Neural cell (in vitro differentiated cells): ENCODE data around the gene CDC6. TPM values are rescaled to one million over a fixed set of nuclear protein-coding genes. Genes with fewer than 3 reads are reported as not detected.
A peak's percentile ranks its signal among the peaks of the same experiment; 100 is the strongest.

Experiments used
- H2AFZ ChIP-seq: fragments of 200-600, 300-800 bp; sonication (generic), shearing (Covaris generic); 2 replicates; pipeline ENCODE4 v1.6.0; 2014; ENCODE audit warnings: low read depth, mild to moderate bottlenecking, antibody characterized with exemption, low read length, moderate library complexity
- H3F3A ChIP-seq: fragments of 200-600 bp; shearing (Covaris generic); 2 replicates; pipeline ENCODE4 v1.6.1; 2016; ENCODE audit warnings: mild to moderate bottlenecking, moderate library complexity, mixed read lengths, antibody characterized with exemption, low read length; ENCODE audit not compliant: insufficient read depth, poor library complexity, severe bottlenecking
- H3K27ac ChIP-seq: fragments of 200-600, 300-800 bp; sonication (generic), shearing (Covaris generic); 2 replicates; pipeline ENCODE4 v1.5.1; 2014; ENCODE audit warnings: mild to moderate bottlenecking, low read length, moderate library complexity
- H3K27me3 ChIP-seq: fragments of 300-800, 200-600 bp; sonication (generic), shearing (Covaris generic); 2 replicates; pipeline ENCODE4 v1.6.0; 2014; ENCODE audit warnings: mild to moderate bottlenecking, low read depth, low read length, moderate library complexity; ENCODE audit not compliant: insufficient read depth
- H3K36me3 ChIP-seq: fragments of 300-800, 200-600 bp; sonication (generic), shearing (Covaris generic); 2 replicates; pipeline ENCODE4 v1.5.1; 2014; ENCODE audit warnings: mild to moderate bottlenecking, antibody characterized with exemption, low read length, moderate library complexity; ENCODE audit not compliant: insufficient read depth
- H3K4me2 ChIP-seq: fragments of 300-800, 200-600 bp; sonication (generic), shearing (Covaris generic); 2 replicates; pipeline ENCODE4 v1.6.0; 2014; ENCODE audit warnings: mild to moderate bottlenecking, low read length
- H3K4me3 ChIP-seq: fragments of 300-800, 200-600 bp; sonication (generic), shearing (Covaris generic); 2 replicates; pipeline ENCODE4 v1.5.1; 2014; ENCODE audit warnings: mild to moderate bottlenecking, low read length, moderate library complexity
- H3K79me2 ChIP-seq: fragments of 200-600 bp; shearing (Covaris generic); replicated peaks from 2 replicates; pipeline ENCODE4 v1.6.0; 2014; ENCODE audit warnings: mild to moderate bottlenecking, low read length, moderate library complexity; ENCODE audit not compliant: insufficient read depth
- H3K9ac ChIP-seq: fragments of 300-800, 200-600 bp; sonication (generic), shearing (Covaris generic); 2 replicates; pipeline ENCODE4 v1.6.1; 2016; ENCODE audit warnings: mild to moderate bottlenecking, low read length, mixed read lengths
- H3K9me2 ChIP-seq: fragments of 200-600 bp; shearing (Covaris generic); 2 replicates; pipeline ENCODE4 v1.6.1; 2016; ENCODE audit warnings: mild to moderate bottlenecking, low read length, mixed read lengths; ENCODE audit not compliant: insufficient read depth
- H3K9me3 ChIP-seq: fragments of 200-600, 300-800 bp; sonication (generic), shearing (Covaris generic); 2 replicates; pipeline ENCODE4 v1.6.1; 2016; ENCODE audit warnings: mild to moderate bottlenecking, mixed run types, low read length, moderate library complexity, mixed read lengths
- H4K20me1 ChIP-seq: fragments of 200-600 bp; shearing (Covaris generic); 2 replicates; pipeline ENCODE4 v1.6.1; 2016; ENCODE audit warnings: mild to moderate bottlenecking, mixed run types; ENCODE audit not compliant: insufficient read depth
- CTCF ChIP-seq: fragments of 450-650 bp; IDR thresholded peaks from 2 replicates; pipeline ENCODE4 v1.5.1; 2014; ENCODE audit warnings: antibody characterized with exemption, mild to moderate bottlenecking, moderate library complexity; ENCODE audit not compliant: poor library complexity, severe bottlenecking
- EP300 ChIP-seq: fragments of 450-650 bp; conservative IDR thresholded peaks from 2 replicates; pipeline ENCODE4 v1.6.1; 2014; ENCODE audit warnings: antibody characterized with exemption, mild to moderate bottlenecking, moderate library complexity; ENCODE audit not compliant: poor library complexity, severe bottlenecking
- EZH2 ChIP-seq: fragments of 200-600, 300-800 bp; shearing (Covaris generic), sonication (generic); IDR thresholded peaks from 2 replicates; pipeline ENCODE4 v1.6.1; 2014; ENCODE audit warnings: antibody characterized with exemption, low read length, borderline replicate concordance, mild to moderate bottlenecking; ENCODE audit not compliant: insufficient read depth, poor library complexity, severe bottlenecking
- MXI1 ChIP-seq: fragments of 450-650 bp; conservative IDR thresholded peaks from 2 replicates; pipeline ENCODE4 v1.6.1; 2014; ENCODE audit warnings: antibody characterized with exemption, mild to moderate bottlenecking; ENCODE audit not compliant: poor library complexity, severe bottlenecking
- POLR2AphosphoS5 ChIP-seq: IDR thresholded peaks from 2 replicates; pipeline ENCODE4 v1.6.1; 2012
- RAD21 ChIP-seq: fragments of 450-650 bp; conservative IDR thresholded peaks from 2 replicates; pipeline ENCODE4 v1.6.1; 2014; ENCODE audit warnings: antibody characterized with exemption, mild to moderate bottlenecking, moderate library complexity
- REST ChIP-seq: IDR thresholded peaks from 2 replicates; pipeline ENCODE4 v1.6.1; 2012; ENCODE audit warnings: borderline replicate concordance
- SMC3 ChIP-seq: fragments of 450-650 bp; conservative IDR thresholded peaks from 2 replicates; pipeline ENCODE4 v1.6.1; 2014; ENCODE audit warnings: antibody characterized with exemption, mild to moderate bottlenecking, moderate library complexity; ENCODE audit not compliant: poor library complexity
- TAF1 ChIP-seq: IDR thresholded peaks from 2 replicates; pipeline ENCODE4 v1.6.1; 2012; ENCODE audit warnings: low read depth
- polyA plus RNA-seq: library from polyadenylated mRNA; depleted of rRNA; stranded (reverse); fragments of >200 nt; gene quantifications from 2 replicates; pipeline ENCODE4 v1.2.3, GENCODE V29; 2014

Gene CDC6
- polyA plus RNA-seq, 1 donor from 2014 or later = 2.2 TPM

- Histone ChIP-seq H3K9me2 (no peaks in the 10 kb centered on the region), H4K20me1 (no peaks in the 10 kb centered on the region), H3K27me3 (no peaks in the 10 kb centered on the region), H3K9me3 (no peaks in the 10 kb centered on the region), H2AFZ (no peak overlapping the region), H3K79me2 (peaks cover 5% of the 10 kb centered on the region), H3F3A (no peaks in the 10 kb centered on the region), H3K27ac (no peak overlapping the region), H3K36me3 (no peaks in the 10 kb centered on the region), H3K9ac (no peak overlapping the region), H3K4me2 (no peak overlapping the region), H3K4me3 (peak overlapping the region; percentile 87)
- no peak for TF ChIP-seq TAF1
- no peak for TF ChIP-seq POLR2AphosphoS5
- no peak for TF ChIP-seq CTCF
- no peak for TF ChIP-seq REST
- no peak for TF ChIP-seq SMC3
- TF ChIP-seq EP300 = no peak
- TF ChIP-seq RAD21 = no peak
- TF ChIP-seq MXI1 = no peak
- no peak for TF ChIP-seq EZH2
Measured at GRCh38 chr17:40287159-40287493, 553 bp upstream of the CDC6 start.

GRCh38 chr17:40290629-40291280 lies 3.1 kb downstream of the CDC6 start:
- H4K20me1 ChIP-seq = no peaks in the 10 kb centered on the region
- no peaks in the 10 kb centered on the region for H3F3A ChIP-seq
- no peaks in the 10 kb centered on the region for H3K27me3 ChIP-seq
- no peak overlapping the region for H3K27ac ChIP-seq
- no peak overlapping the region for H3K9ac ChIP-seq
- H3K36me3 ChIP-seq = no peaks in the 10 kb centered on the region
- H3K4me3 ChIP-seq = no peak overlapping the region
- peaks cover 5% of the 10 kb centered on the region for H3K79me2 ChIP-seq
- H3K9me3 ChIP-seq = no peaks in the 10 kb centered on the region
- H3K4me2 ChIP-seq = no peak overlapping the region
- no peaks in the 10 kb centered on the region for H3K9me2 ChIP-seq
- TF ChIP-seq MXI1 (no peak), CTCF (peak; percentile 83), SMC3 (peak; percentile 89), REST (no peak), EZH2 (no peak), RAD21 (peak; percentile 82), EP300 (no peak), POLR2AphosphoS5 (no peak), TAF1 (no peak)
- H2AFZ ChIP-seq = no peak overlapping the region
